ENCODE measurements around the gene PSMC5. TPM values are rescaled to one million over a fixed set of nuclear protein-coding genes. Genes with fewer than 3 reads are reported as not detected.

The PSMC5 gene
- total and polyA plus RNA-seq, 2 donors (not counting 3 experiments of a cell fraction or from before 2014, with no cell fraction given), result 179 to 236 TPM

- Histone ChIP-seq H3K4me2 (ENCODE audit: insufficient read depth, low read length) (no peak overlapping the region), H3K9ac (replicated peaks; ENCODE audit: extremely low read depth, insufficient read depth, low read length) (no peak overlapping the region), H3K4me1 (ENCODE audit: control insufficient read depth, extremely low read depth, insufficient read depth, low read length) (peaks cover 3% of the 10 kb centered on the region), H3K36me3 (ENCODE audit: control insufficient read depth in 2 of 2, extremely low read depth in 1 of 2, insufficient read depth in 2 of 2, low read length in 2 of 2) (peaks cover 29 to 58% of the 10 kb centered on the region in 2 experiments), H3K9me3 (replicated peaks; ENCODE audit: control insufficient read depth, insufficient read depth, low read length) (no peaks in the 10 kb centered on the region), H3K79me2 (ENCODE audit: control insufficient read depth, insufficient read depth, low read length) (peaks cover 23% of the 10 kb centered on the region), H3K27ac (ENCODE audit: insufficient read depth, low read depth, low read length) (no peak overlapping the region), H3K4me3 (replicated peaks in 1 of 3; ENCODE audit: insufficient read depth in 1 of 3, low read depth in 1 of 3, low read length in 3 of 3) (no peak overlapping the region), H4K20me1 (replicated peaks; ENCODE audit: control insufficient read depth, extremely low read depth, insufficient read depth, low read length) (no peaks in the 10 kb centered on the region), H2AFZ (ENCODE audit: low read depth, low read length) (no peak overlapping the region), H3K9me1 (replicated peaks; ENCODE audit: control insufficient read depth, extremely low read depth, insufficient read depth, low read length) (no peaks in the 10 kb centered on the region), H3K27me3 (ENCODE audit: control insufficient read depth in 2 of 2, insufficient read depth in 2 of 2, low read length in 2 of 2) (no peaks in the 10 kb centered on the region)
- dilution Hi-C loops (cut with MboI; ENCODE audit: extremely low pct_ligation_motif_present, low sequenced_read_pairs) (no loop called here), intact Hi-C loops (cut with micrococcal nuclease) (loop anchor here (2.0 kb wide), 1 partner anchor 135 kb away; no protein-coding TSS in a partner anchor)
- DNase-seq (ENCODE audit: low read depth, low spot score) (no peak), FAIRE-seq (no peak)
- no TSS peak for BruUV-seq (replicated peaks)
- ChIA-PET POLR2A (no interaction called here), CTCF (interaction anchor here (0.6 to 1.8 kb wide), 9 partner anchors 7 to 408 kb away, joined by 3 to 7 read pairs (median 4); no protein-coding TSS in a partner anchor)
- TF ChIP-seq EZH2 (IDR thresholded peaks at IDR 0.05; ENCODE audit: borderline replicate concordance, low read depth, low read length, severe bottlenecking), result no peak
- no peak for TF ChIP-seq GATA2 (IDR thresholded peaks at IDR 0.05; ENCODE audit: insufficient read depth, insufficient read length, low read depth, low read length)
- no peak for TF ChIP-seq POLR2A (IDR thresholded peaks at IDR 0.05; ENCODE audit: low read depth, low read length)
- no peak for TF ChIP-seq POLR2AphosphoS5 (IDR thresholded peaks at IDR 0.05; ENCODE audit: insufficient read depth, low read depth, low read length)
- TF ChIP-seq, protein P1, sequence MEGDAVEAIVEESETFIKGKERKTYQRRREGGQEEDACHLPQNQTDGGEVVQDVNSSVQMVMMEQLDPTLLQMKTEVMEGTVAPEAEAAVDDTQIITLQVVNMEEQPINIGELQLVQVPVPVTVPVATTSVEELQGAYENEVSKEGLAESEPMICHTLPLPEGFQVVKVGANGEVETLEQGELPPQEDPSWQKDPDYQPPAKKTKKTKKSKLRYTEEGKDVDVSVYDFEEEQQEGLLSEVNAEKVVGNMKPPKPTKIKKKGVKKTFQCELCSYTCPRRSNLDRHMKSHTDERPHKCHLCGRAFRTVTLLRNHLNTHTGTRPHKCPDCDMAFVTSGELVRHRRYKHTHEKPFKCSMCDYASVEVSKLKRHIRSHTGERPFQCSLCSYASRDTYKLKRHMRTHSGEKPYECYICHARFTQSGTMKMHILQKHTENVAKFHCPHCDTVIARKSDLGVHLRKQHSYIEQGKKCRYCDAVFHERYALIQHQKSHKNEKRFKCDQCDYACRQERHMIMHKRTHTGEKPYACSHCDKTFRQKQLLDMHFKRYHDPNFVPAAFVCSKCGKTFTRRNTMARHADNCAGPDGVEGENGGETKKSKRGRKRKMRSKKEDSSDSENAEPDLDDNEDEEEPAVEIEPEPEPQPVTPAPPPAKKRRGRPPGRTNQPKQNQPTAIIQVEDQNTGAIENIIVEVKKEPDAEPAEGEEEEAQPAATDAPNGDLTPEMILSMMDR (IDR thresholded peaks at IDR 0.05; ENCODE audit: extremely low read depth in 1 of 2, insufficient read depth in 1 of 2, low read depth in 1 of 2, low read length in 2 of 2), result no peak
- TF ChIP-seq JUN (IDR thresholded peaks at IDR 0.05; ENCODE audit: borderline replicate concordance, insufficient read depth, insufficient read length, low read depth), result no peak
- TF ChIP-seq MYC (IDR thresholded peaks at IDR 0.05; ENCODE audit: low read depth, low read length), result no peak
- no peak for TF ChIP-seq FOS (IDR thresholded peaks at IDR 0.05; ENCODE audit: borderline replicate concordance, insufficient read depth, low read length)
- TF ChIP-seq, protein P2, sequence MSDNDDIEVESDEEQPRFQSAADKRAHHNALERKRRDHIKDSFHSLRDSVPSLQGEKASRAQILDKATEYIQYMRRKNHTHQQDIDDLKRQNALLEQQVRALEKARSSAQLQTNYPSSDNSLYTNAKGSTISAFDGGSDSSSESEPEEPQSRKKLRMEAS (IDR thresholded peaks at IDR 0.05; ENCODE audit: insufficient read depth, insufficient read length), result no peak
Observed at GRCh38 chr17:63833741-63834373, 6.6 kb downstream of the PSMC5 start.
